Tibial nerve (tissue), 4 donors: ENCODE results near the gene PSMA7. TPM values are rescaled to one million over a fixed set of nuclear protein-coding genes. Genes with fewer than 3 reads are reported as not detected.
A peak's percentile ranks its signal among the peaks of the same experiment; 100 is the strongest.

Source experiments
- DNase-seq, 2 donors: peaks; one replicate each; pipeline ENCODE4 v3.0.0-alpha.2; 2019; ENCODE audit warnings: low spot score in 2 of 2
- H3K27ac ChIP-seq, 4 donors: fragments of 200-600 bp; sonication (generic) in 3 of 4; one replicate each; pipeline ENCODE4 v1.5.1; 2017 to 2019; ENCODE audit warnings: mild to moderate bottlenecking in 1 of 4
- H3K27me3 ChIP-seq, 2 donors: fragments of 200-600 bp; sonication (generic) in 1 of 2; one replicate each; pipeline versions ENCODE4 v1.5.1 to v1.6.0; 2017 to 2019
- H3K36me3 ChIP-seq, 3 donors: fragments of 200-600 bp; sonication (generic); one replicate each; pipeline ENCODE4 v1.5.1; 2018 to 2019
- H3K4me1 ChIP-seq, 4 donors: fragments of 200-600 bp; sonication (generic) in 3 of 4; one replicate each; pipeline ENCODE4 v1.5.1; 2017 to 2019
- H3K4me3 ChIP-seq, 4 donors: fragments of 200-600 bp; sonication (generic) in 3 of 4; one replicate each; pipeline ENCODE4 v1.5.1; 2017 to 2019; ENCODE audit warnings: mild to moderate bottlenecking in 1 of 4, moderate library complexity in 1 of 4
- H3K9me3 ChIP-seq, 4 donors: fragments of 200-600 bp; sonication (generic) in 3 of 4; one replicate each; pipeline ENCODE4 v1.5.1; 2017 to 2019
- EP300 ChIP-seq, 2 donors: sonication (generic); formaldehyde crosslinking; IDR thresholded peaks; one replicate each; pipeline ENCODE4 v1.6.1; 2017; ENCODE audit warnings: antibody characterized with exemption in 2 of 2, mild to moderate bottlenecking in 1 of 2
- POLR2A ChIP-seq, 2 donors: fragments of 450-650 bp; IDR thresholded peaks; one replicate each; pipeline ENCODE4 v1.6.1; 2017; ENCODE audit warnings: antibody characterized with exemption in 2 of 2, mild to moderate bottlenecking in 2 of 2, moderate library complexity in 2 of 2
- WGBS, 2 donors: methylation state at CpG; one replicate each; pipeline ENCODE4 v1.1.5; 2018; 5-methylcytosine and 5-hydroxymethylcytosine counted together
- total RNA-seq, 4 donors: library from RNA; depleted of rRNA; stranded (reverse); fragments of >200 nt; gene quantifications; one replicate each; pipeline ENCODE4 v1.1.0, GENCODE V29; 2016
- TF ChIP-seq, protein P1 (sequence below), 5 experiments: fragments of 200-600 bp in 3 of 5; fragments of 450-650 bp in 2 of 5; sonication (generic) in 3 of 5; IDR thresholded peaks; one replicate each; pipeline ENCODE4 v1.5.1; 2016 to 2019; ENCODE audit warnings: antibody characterized with exemption in 5 of 5, mild to moderate bottlenecking in 3 of 5, moderate library complexity in 2 of 5

PSMA7 gene
- total RNA-seq, 4 donors from 2014 or later, result 213 to 377 (median 341) TPM

DNA sequence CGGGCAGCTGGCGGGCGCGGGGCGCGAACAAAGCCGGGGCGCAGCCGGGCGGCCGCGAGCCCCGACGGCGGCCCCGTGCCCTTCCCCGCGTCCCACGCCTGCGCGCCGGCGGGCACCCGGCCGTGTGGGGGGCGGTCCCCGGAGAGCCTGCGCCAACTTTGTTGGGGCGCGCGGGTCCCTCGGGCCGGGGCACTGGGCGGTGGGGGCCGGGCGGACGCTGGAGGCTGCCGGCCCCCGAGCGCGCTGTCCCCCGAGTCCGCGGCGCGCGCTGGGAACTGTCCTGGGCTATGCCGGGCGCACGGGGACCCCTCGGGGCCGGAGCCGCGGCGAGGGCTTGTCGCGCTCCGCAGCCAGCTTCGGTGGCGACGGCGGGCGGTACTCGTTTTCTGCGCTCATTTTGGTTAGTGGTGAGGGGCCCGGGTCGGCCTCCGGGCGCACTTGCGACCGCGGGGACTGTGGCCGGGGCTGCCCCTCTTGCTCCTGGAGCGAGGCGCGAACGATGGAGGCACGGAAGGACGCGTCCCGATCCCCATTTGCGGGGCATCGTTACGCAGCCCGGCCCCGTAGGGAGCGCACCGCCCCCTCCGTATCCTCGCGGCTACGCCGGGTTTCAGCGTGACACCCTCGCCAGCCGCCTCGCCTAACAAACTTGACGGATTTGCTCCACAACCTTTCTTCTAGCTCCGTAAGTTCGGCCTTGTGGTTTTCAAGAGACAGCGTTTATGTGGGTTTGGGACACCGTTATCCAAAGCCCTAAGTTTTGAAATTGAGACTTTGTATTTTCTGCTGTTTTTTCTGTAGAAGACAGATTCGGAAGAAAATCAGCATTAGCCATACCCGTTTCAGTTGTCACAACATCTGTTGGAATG lies 997 bp upstream of the PSMA7 start:
- Histone ChIP-seq H3K27ac (peak overlapping the region; percentile 89 to 99 (median 94)), H3K4me1 (peaks cover 4 to 69% (median 29%) of the 10 kb centered on the region in 4 donors), H3K36me3 (peaks cover under 1 to 12% (median 6%) of the 10 kb centered on the region in 3 donors), H3K4me3 (peak overlapping the region; percentile 59 to 96 (median 74)), H3K9me3 (no peaks in the 10 kb centered on the region), H3K27me3 (no peaks in the 10 kb centered on the region)
- peak in 1 of 2 donors; percentile 31 for DNase-seq
- WGBS, 2 donors, result 0 to 1% methylated on average over 37 to 53 of the region's 104 CpGs
- TF ChIP-seq POLR2A (IDR thresholded peaks at IDR 0.05) (no peak), EP300 (IDR thresholded peaks at IDR 0.05) (peak in 1 of 2 donors; percentile 50)
- TF ChIP-seq, protein P1, sequence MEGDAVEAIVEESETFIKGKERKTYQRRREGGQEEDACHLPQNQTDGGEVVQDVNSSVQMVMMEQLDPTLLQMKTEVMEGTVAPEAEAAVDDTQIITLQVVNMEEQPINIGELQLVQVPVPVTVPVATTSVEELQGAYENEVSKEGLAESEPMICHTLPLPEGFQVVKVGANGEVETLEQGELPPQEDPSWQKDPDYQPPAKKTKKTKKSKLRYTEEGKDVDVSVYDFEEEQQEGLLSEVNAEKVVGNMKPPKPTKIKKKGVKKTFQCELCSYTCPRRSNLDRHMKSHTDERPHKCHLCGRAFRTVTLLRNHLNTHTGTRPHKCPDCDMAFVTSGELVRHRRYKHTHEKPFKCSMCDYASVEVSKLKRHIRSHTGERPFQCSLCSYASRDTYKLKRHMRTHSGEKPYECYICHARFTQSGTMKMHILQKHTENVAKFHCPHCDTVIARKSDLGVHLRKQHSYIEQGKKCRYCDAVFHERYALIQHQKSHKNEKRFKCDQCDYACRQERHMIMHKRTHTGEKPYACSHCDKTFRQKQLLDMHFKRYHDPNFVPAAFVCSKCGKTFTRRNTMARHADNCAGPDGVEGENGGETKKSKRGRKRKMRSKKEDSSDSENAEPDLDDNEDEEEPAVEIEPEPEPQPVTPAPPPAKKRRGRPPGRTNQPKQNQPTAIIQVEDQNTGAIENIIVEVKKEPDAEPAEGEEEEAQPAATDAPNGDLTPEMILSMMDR (IDR thresholded peaks at IDR 0.05), result peak in 1 of 5 experiments; percentile 23

- no peaks in the 10 kb centered on the region for H3K9me3 ChIP-seq
- no peak for DNase-seq
- peak overlapping the region; percentile 89 to 99 (median 96) for H3K27ac ChIP-seq
- TF ChIP-seq POLR2A (IDR thresholded peaks at IDR 0.05), result no peak
- no peak for TF ChIP-seq EP300 (IDR thresholded peaks at IDR 0.05)
- TF ChIP-seq, protein P1 (IDR thresholded peaks at IDR 0.05), result no peak
- H3K36me3 ChIP-seq, result peaks cover 7 to 29% (median 24%) of the 10 kb centered on the region in 3 donors
- no peaks in the 10 kb centered on the region for H3K27me3 ChIP-seq
- 1% methylated on average over 26 to 34 of the region's 71 CpGs for WGBS, 2 donors
- peak overlapping the region; percentile 71 to 96 (median 78) for H3K4me3 ChIP-seq
- H3K4me1 ChIP-seq, result peaks cover 4 to 56% (median 29%) of the 10 kb centered on the region in 4 donors
Observed at GRCh38 chr20:62142252-62143080, 728 bp downstream of the PSMA7 start.

GRCh38 chr20:62141397-62142251 lies 1.6 kb downstream of the PSMA7 start:
- 18 to 22% methylated on average over 14 of the region's 14 CpGs for WGBS, 2 donors
- TF ChIP-seq EP300 (IDR thresholded peaks at IDR 0.05), result no peak
- TF ChIP-seq, protein P1 (IDR thresholded peaks at IDR 0.05), result no peak
- DNase-seq, result no peak
- Histone ChIP-seq H3K4me3 (peak overlapping the region; percentile 71 to 96 (median 78)), H3K36me3 (peaks cover 7 to 38% (median 25%) of the 10 kb centered on the region in 3 donors), H3K9me3 (no peaks in the 10 kb centered on the region), H3K27me3 (no peaks in the 10 kb centered on the region), H3K4me1 (peaks cover 4 to 48% (median 29%) of the 10 kb centered on the region in 4 donors), H3K27ac (peak overlapping the region; percentile 89 to 99 (median 96))

- H3K27me3 ChIP-seq, result no peaks in the 10 kb centered on the region
- peak overlapping the region in 1 of 4 donors; percentile 96 for H3K4me3 ChIP-seq
- TF ChIP-seq EP300 (IDR thresholded peaks at IDR 0.05), result no peak
- TF ChIP-seq, protein P1 (IDR thresholded peaks at IDR 0.05), result no peak
- TF ChIP-seq POLR2A (IDR thresholded peaks at IDR 0.05), result no peak
- peaks cover 7 to 44% (median 25%) of the 10 kb centered on the region in 3 donors for H3K36me3 ChIP-seq
- WGBS, 2 donors, result 78 to 83% methylated on average over 7 of the region's 7 CpGs
- H3K4me1 ChIP-seq, result peaks cover 4 to 46% (median 28%) of the 10 kb centered on the region in 4 donors
- peak overlapping the region in 2 of 4 donors; percentile 96 to 99 for H3K27ac ChIP-seq
- H3K9me3 ChIP-seq, result no peaks in the 10 kb centered on the region
- DNase-seq, result no peak
Observed at GRCh38 chr20:62141043-62141396, 2.2 kb downstream of the PSMA7 start.
